Psoas muscle (tissue), 8 donors: Measurements from ENCODE around the gene BEX2. TPM values are rescaled to one million over a fixed set of nuclear protein-coding genes. Genes with fewer than 3 reads are reported as not detected.
A peak's percentile ranks its signal among the peaks of the same experiment; 100 is the strongest.

Source experiments
- ATAC-seq, 4 donors: fragments of 200-7000 bp; cut with Tn5 transposase; one replicate each; pipeline ENCODE4 v1.9.1; 2020; ENCODE audit warnings: moderate library complexity in 3 of 4, mild to moderate bottlenecking in 2 of 4
- DNase-seq, 2 donors: peaks; one replicate each; pipeline ENCODE4 v3.0.0-alpha.2; 2020
- H3K27ac ChIP-seq: fragments of 200-600 bp; one replicate; pipeline ENCODE4 v1.8.0; 2022
- H3K27me3 ChIP-seq, 3 donors: fragments of 200-600 bp in 1 of 3; one replicate each; pipeline versions ENCODE4 v1.6.1 to v1.8.0; 2013 to 2022; ENCODE audit warnings: low read length in 2 of 3, mild to moderate bottlenecking in 2 of 3, moderate library complexity in 1 of 3; ENCODE audit not compliant: insufficient read depth in 3 of 3
- H3K36me3 ChIP-seq, 2 donors: fragments of 200-600 bp in 1 of 2; one replicate each; pipeline versions ENCODE4 v1.6.1 to v1.8.0; 2013 to 2022; ENCODE audit warnings: low read depth in 1 of 2, mild to moderate bottlenecking in 1 of 2, moderate library complexity in 1 of 2; ENCODE audit not compliant: insufficient read depth in 1 of 2
- H3K4me1 ChIP-seq: fragments of 200-600 bp; one replicate; pipeline ENCODE4 v1.8.0; 2022
- H3K4me3 ChIP-seq: fragments of 200-600 bp; one replicate; pipeline ENCODE4 v1.8.0; 2022; ENCODE audit warnings: mild to moderate bottlenecking
- H3K9me3 ChIP-seq: fragments of 200-600 bp; one replicate; pipeline ENCODE4 v1.8.0; 2022
- CTCF ChIP-seq: fragments of 200-600 bp; IDR thresholded peaks from one replicate; pipeline ENCODE4 v1.8.0; 2022; ENCODE audit warnings: antibody characterized with exemption
- WGBS, 3 donors: extraction: QIAGEN DNeasy Blood & Tissue Kit; methylation state at CpG; one replicate each; pipeline versions ENCODE4 v1.1.6 to v1.1.7; 2013; 5-methylcytosine and 5-hydroxymethylcytosine counted together
- intact Hi-C, 2 donors: fragments of 100-400 bp; cut with DNase I; formaldehyde crosslinking; loops; one replicate each; pipeline versions ENCODE4 v1.11.0 to v1.14.2; 2022
- polyA plus RNA-seq, 3 donors: library from polyadenylated mRNA; stranded (reverse); fragments of 200-250 nt; gene quantifications; one replicate each; pipeline ENCODE4 v1.2.3, GENCODE V29; 2013
- total RNA-seq, 4 donors: library from RNA; stranded (reverse); fragmentation: NEBNext Ultra II Directional in 2 of 4; extraction: Animal tissue kit (Norgen Biotek cat#: 25700) in 2 of 4; gene quantifications; one replicate each; pipeline versions ENCODE4 v1.2.1 to v1.2.4, GENCODE V29; 2021 to 2023
- donor health status: healthy with polysubstance abuse.
- donor health status: DM: no; HTN: no; CAD: no; lungs with moderate emphysema.
- donor health status: Bipolar disorder and iron deficiency.
- donor health status: healthy.
- donor health status: DM: yes; HTN: yes; CAD: no.
- donor health status: DM: no; HTN: no; CAD: no.
- donor health status: DM: no; HTN: no; CAD: no.
- donor health status: DM: yes; HTN: yes; CAD: no.

BEX2 gene
- total and polyA plus RNA-seq, 7 donors = 0.21 to 13.2 (median 0.87) TPM

- DNase-seq = no peak
- Histone ChIP-seq H3K27me3 (peaks cover 0 to 13% (median 0%) of the 10 kb centered on the region in 3 donors), H3K4me1 (no peaks in the 10 kb centered on the region), H3K9me3 (no peaks in the 10 kb centered on the region), H3K36me3 (no peaks in the 10 kb centered on the region), H3K4me3 (no peak overlapping the region), H3K27ac (no peak overlapping the region)
- ATAC-seq = no peak
- WGBS, 3 donors = 26 to 57% (median 32%) methylated on average over 3 of the region's 3 CpGs
- TF ChIP-seq CTCF = no peak
- intact Hi-C loops = no loop called here
These were observed 27.9 kb upstream of the BEX2 start for GRCh38 chrX:103338663-103339062.

- no peak for TF ChIP-seq CTCF
- intact Hi-C loops = no loop called here
- no peak for ATAC-seq
- Histone ChIP-seq H3K4me1 (no peaks in the 10 kb centered on the region), H3K36me3 (no peaks in the 10 kb centered on the region), H3K27me3 (peaks cover 0 to 41% (median 0%) of the 10 kb centered on the region in 3 donors), H3K4me3 (peak overlapping the region; percentile 30), H3K27ac (no peak overlapping the region), H3K9me3 (no peaks in the 10 kb centered on the region)
- DNase-seq = no peak
- WGBS, 3 donors = 7 to 27% (median 7%) methylated on average over 15 to 21 of the region's 21 CpGs
These were observed 20.0 kb upstream of the BEX2 start for GRCh38 chrX:103330681-103331288.

GRCh38 chrX:103329991-103330390, 19.2 kb upstream of the BEX2 start, which contains the start of gene TCEAL7:
Gene TCEAL7, plus strand, starts transcription at chrX:103330239. Its CDS starts 1,165 bp downstream, at chrX:103331404.
- Histone ChIP-seq H3K4me1 (no peaks in the 10 kb centered on the region), H3K9me3 (no peaks in the 10 kb centered on the region), H3K4me3 (peak within 1 kb of the TSS; percentile 30), H3K36me3 (no peaks in the 10 kb centered on the region), H3K27me3 (peaks cover 0 to 41% (median 0%) of the 10 kb centered on the region in 3 donors), H3K27ac (no peak within 1 kb of the TSS)
- peak in 1 of 2 donors; percentile 44 for DNase-seq
- 0 to 21% (median 8%) methylated on average over 7 to 11 of the region's 11 CpGs for WGBS, 3 donors
- TF ChIP-seq CTCF = no peak
- ATAC-seq = peak in 1 of 4 donors; percentile 42
- intact Hi-C loops = no loop called here

GRCh38 chrX:103311399-103311780, 600 bp upstream of the BEX2 start:
- ATAC-seq = no peak
- intact Hi-C loops = no loop called here
- DNase-seq = no peak
- H3K9me3 ChIP-seq = no peaks in the 10 kb centered on the region
- no peak overlapping the region for H3K27ac ChIP-seq
- peak overlapping the region; percentile 57 for H3K4me3 ChIP-seq
- no peaks in the 10 kb centered on the region for H3K4me1 ChIP-seq
- TF ChIP-seq CTCF = no peak
- WGBS, 3 donors = 35 to 50% (median 39%) methylated on average over 3 of the region's 3 CpGs
- peaks cover 0 to 29% (median 3%) of the 10 kb centered on the region in 3 donors for H3K27me3 ChIP-seq
- H3K36me3 ChIP-seq = no peaks in the 10 kb centered on the region
